DND-41 (cell line): Measurements from ENCODE around the gene STOML1.

Experiments
- CTCF ChIP-seq: IDR thresholded peaks from 2 replicates; pipeline ENCODE4 v1.5.1; 2012; ENCODE audit warnings: borderline replicate concordance, low read length, moderate library complexity, mild to moderate bottlenecking; ENCODE audit not compliant: poor library complexity, severe bottlenecking; ENCODE audit errors: extremely low read depth
- EZH2 ChIP-seq: IDR thresholded peaks from 3 replicates; pipeline ENCODE4 v1.6.1; 2012; ENCODE audit warnings: borderline replicate concordance, low read depth, mild to moderate bottlenecking, moderate library complexity, low read length, inconsistent platforms; ENCODE audit not compliant: severe bottlenecking

- TF ChIP-seq CTCF (no peak), EZH2 (no peak)
Measured at GRCh38 chr15:73942751-73943270, 49.3 kb downstream of the STOML1 start.
